ENCODE results near the gene CIT.

DNA sequence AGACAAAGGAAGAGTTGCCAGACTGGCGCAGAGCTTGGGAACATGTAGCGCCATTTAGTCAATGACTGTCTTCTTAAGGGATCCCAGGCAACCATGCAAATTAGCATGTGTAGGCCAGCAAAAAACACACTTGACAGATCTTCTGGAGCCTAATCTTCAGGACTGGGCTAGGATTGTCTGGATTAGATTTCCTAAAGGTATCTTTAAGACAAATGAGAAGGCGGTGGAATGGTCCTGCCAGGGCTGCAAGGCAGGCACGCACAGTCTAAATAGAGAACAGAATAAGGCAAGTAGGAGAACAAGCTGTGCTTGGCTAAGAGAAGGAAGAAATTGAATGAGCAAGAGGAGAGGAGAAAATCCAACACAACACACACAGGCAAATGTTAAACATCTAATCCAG lies 80.0 kb downstream of the CIT start:
- TF ChIP-seq, protein P1, sequence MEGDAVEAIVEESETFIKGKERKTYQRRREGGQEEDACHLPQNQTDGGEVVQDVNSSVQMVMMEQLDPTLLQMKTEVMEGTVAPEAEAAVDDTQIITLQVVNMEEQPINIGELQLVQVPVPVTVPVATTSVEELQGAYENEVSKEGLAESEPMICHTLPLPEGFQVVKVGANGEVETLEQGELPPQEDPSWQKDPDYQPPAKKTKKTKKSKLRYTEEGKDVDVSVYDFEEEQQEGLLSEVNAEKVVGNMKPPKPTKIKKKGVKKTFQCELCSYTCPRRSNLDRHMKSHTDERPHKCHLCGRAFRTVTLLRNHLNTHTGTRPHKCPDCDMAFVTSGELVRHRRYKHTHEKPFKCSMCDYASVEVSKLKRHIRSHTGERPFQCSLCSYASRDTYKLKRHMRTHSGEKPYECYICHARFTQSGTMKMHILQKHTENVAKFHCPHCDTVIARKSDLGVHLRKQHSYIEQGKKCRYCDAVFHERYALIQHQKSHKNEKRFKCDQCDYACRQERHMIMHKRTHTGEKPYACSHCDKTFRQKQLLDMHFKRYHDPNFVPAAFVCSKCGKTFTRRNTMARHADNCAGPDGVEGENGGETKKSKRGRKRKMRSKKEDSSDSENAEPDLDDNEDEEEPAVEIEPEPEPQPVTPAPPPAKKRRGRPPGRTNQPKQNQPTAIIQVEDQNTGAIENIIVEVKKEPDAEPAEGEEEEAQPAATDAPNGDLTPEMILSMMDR (IDR thresholded peaks at IDR 0.05) = no peak
- TF ChIP-seq POLR2A (IDR thresholded peaks at IDR 0.05) (no peak), EP300 (IDR thresholded peaks at IDR 0.05) (no peak)
